ENCODE measurements around the gene CD300LB. TPM values are rescaled to one million over a fixed set of nuclear protein-coding genes. Genes with fewer than 3 reads are reported as not detected.

CD300LB gene
- total RNA-seq, 2 donors from 2014 or later = 0.81 to 0.85 TPM

DNA sequence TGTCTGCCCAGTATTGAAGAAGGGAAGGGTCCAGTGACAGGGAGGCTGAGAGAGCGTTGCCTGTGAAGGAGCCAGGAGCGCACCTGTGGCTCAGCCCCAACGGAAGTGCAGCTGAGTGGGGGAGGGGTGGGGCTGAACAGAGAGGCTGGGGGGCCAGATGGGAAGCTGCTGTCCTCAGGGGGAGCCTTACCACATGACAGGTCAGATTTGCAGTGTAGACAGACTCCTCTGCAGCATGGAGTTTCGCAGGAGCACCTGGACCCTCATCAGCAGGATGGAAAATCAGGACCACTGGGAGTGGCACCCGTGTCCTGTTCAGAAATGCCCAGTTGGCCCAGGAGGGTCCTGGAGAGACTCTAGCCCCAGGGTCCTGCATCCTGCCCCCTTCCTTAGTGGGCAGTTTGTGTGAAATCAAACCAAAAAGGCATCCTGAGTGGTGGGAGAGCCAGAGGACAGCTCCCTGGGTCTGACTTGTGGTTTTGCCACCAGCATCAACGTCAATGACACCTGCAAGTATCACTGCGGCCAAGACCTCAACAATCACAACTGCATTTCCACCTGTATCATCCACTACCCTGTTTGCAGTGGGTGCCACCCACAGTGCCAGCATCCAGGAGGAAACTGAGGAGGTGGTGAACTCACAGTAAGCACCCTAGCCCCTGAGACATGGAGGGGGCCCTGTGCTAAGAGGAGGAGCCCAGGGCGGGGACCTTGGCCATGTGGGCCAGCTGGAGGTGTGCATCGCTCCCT, 57.1 kb downstream of the CD300LB start:
- no peak for DNase-seq (ENCODE audit: low spot score)
- ATAC-seq (ENCODE audit: insufficient number of reproducible peaks, low FRiP score, low read depth) = no peak
- TF ChIP-seq, protein P1, sequence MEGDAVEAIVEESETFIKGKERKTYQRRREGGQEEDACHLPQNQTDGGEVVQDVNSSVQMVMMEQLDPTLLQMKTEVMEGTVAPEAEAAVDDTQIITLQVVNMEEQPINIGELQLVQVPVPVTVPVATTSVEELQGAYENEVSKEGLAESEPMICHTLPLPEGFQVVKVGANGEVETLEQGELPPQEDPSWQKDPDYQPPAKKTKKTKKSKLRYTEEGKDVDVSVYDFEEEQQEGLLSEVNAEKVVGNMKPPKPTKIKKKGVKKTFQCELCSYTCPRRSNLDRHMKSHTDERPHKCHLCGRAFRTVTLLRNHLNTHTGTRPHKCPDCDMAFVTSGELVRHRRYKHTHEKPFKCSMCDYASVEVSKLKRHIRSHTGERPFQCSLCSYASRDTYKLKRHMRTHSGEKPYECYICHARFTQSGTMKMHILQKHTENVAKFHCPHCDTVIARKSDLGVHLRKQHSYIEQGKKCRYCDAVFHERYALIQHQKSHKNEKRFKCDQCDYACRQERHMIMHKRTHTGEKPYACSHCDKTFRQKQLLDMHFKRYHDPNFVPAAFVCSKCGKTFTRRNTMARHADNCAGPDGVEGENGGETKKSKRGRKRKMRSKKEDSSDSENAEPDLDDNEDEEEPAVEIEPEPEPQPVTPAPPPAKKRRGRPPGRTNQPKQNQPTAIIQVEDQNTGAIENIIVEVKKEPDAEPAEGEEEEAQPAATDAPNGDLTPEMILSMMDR (IDR thresholded peaks at IDR 0.05) = no peak
- Histone ChIP-seq H3K4me1 (ENCODE audit: control insufficient read depth in 1 of 2, low read depth in 2 of 2) (no peaks in the 10 kb centered on the region), H3K4me3 (no peak overlapping the region), H3K9me3 (no peaks in the 10 kb centered on the region), H3K27ac (no peak overlapping the region), H3K36me3 (no peaks in the 10 kb centered on the region), H3K27me3 (replicated peaks; ENCODE audit: insufficient read depth) (peaks cover under 1% of the 10 kb centered on the region)

DNA sequence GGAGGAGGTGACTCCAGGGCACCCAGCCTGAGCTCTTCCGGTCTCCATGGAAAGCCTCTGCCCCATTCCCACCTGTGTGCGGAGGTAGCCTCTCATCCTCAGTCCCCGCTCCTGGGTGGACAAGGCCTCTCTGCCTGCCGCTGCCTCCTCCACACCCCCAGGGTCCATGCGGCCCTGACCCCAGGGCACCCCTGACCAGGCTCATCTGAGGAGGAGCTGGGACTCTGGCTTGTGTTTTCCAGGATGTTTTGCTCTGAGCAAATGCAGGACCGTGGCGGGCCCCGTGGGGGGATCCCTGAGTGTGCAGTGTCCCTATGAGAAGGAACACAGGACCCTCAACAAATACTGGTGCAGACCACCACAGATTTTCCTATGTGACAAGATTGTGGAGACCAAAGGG, 58.0 kb downstream of the CD300LB start:
- Histone ChIP-seq H3K4me1 (ENCODE audit: control insufficient read depth in 1 of 2, low read depth in 2 of 2) (no peaks in the 10 kb centered on the region), H3K27me3 (replicated peaks; ENCODE audit: insufficient read depth) (peaks cover 3% of the 10 kb centered on the region), H3K36me3 (no peaks in the 10 kb centered on the region), H3K4me3 (no peak overlapping the region), H3K9me3 (no peaks in the 10 kb centered on the region), H3K27ac (no peak overlapping the region)
- ATAC-seq (ENCODE audit: insufficient number of reproducible peaks, low FRiP score, low read depth) = no peak
- TF ChIP-seq, protein P1 (IDR thresholded peaks at IDR 0.05) = no peak
- DNase-seq (ENCODE audit: low spot score) = no peak

DNA sequence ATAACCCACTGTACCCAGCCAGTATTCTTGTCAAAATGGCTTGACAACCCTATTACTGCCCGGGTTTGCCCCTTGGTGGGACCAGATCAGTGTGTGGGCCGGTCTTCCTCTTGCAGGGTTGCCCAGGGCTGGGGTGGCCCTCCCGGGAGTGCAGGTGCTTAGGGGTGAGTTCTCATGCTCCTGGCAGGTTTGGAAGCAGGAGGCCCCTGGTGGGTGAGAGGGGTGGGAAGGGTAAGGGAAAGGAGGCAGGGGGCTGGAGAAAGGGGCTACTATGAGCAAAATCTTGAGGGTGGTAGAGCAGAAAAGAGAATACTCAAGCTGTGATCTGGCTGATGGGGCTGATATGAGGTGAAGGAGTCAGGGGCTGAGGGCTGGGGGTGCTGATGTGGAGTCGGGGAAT, 58.4 kb downstream of the CD300LB start:
- no peak for ATAC-seq (ENCODE audit: insufficient number of reproducible peaks, low FRiP score, low read depth)

DNA sequence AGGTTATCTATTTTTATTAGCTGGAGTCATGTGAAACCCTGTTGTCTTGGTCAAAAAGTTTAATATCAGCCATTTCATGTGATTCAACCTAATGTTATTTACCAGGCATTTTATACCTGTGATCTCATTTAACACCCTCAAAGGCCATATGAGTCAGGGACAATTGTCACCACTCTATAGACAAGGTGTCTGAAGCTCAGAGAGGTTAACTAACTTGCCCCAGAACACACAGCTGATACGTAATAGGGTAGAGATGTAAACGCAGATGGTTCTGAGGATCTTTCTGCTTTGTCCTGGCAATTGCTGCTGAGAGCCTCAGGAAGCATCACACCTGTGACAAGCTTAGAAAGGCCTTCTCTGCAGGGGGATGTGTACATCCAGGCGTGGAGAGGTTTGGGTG, 59.9 kb downstream of the CD300LB start:
- no peak overlapping the region for H3K27ac ChIP-seq
- no peak for DNase-seq (ENCODE audit: low spot score)
- H3K36me3 ChIP-seq = no peaks in the 10 kb centered on the region
- H3K9me3 ChIP-seq = no peaks in the 10 kb centered on the region
- H3K27me3 ChIP-seq (replicated peaks; ENCODE audit: insufficient read depth) = peaks cover 3% of the 10 kb centered on the region
- TF ChIP-seq, protein P1 (IDR thresholded peaks at IDR 0.05) = no peak
- no peak overlapping the region for H3K4me3 ChIP-seq
- peaks cover 0 to 3% of the 10 kb centered on the region in 2 donors for H3K4me1 ChIP-seq (ENCODE audit: control insufficient read depth in 1 of 2, low read depth in 2 of 2)
- ATAC-seq (ENCODE audit: insufficient number of reproducible peaks, low FRiP score, low read depth) = no peak

More for the DNA sequence above, 58.4 kb downstream of the CD300LB start:
- Histone ChIP-seq H3K27ac (no peak overlapping the region), H3K4me3 (no peak overlapping the region), H3K27me3 (replicated peaks; ENCODE audit: insufficient read depth) (peaks cover 3% of the 10 kb centered on the region), H3K9me3 (no peaks in the 10 kb centered on the region), H3K36me3 (no peaks in the 10 kb centered on the region), H3K4me1 (ENCODE audit: control insufficient read depth in 1 of 2, low read depth in 2 of 2) (no peaks in the 10 kb centered on the region)
- no peak for DNase-seq (ENCODE audit: low spot score)
- TF ChIP-seq, protein P1 (IDR thresholded peaks at IDR 0.05) = no peak

Other genes with a start within 250 kb of the CD300LB start
- gene KIF19, start 205.2 kb downstream of the CD300LB start, total RNA-seq = under 1 TPM; 0.56 to 0.95 TPM
- gene BTBD17, start 169.6 kb downstream of the CD300LB start, total RNA-seq = not detected
- gene GPR142, start 164.0 kb downstream of the CD300LB start, total RNA-seq = not detected
- 10 to 100 TPM; 56.0 to 67.0 TPM for gene GPRC5C, start 99.4 kb downstream of the CD300LB start, total RNA-seq
- 1 to 10 TPM; 7.7 to 8.0 TPM for gene CD300A, start 64.8 kb downstream of the CD300LB start, total RNA-seq
- 1 to 10 TPM; 2.5 to 4.3 TPM for gene CD300C, start 14.6 kb upstream of the CD300LB start, total RNA-seq
- not detected for gene CD300H, start 36.0 kb upstream of the CD300LB start, total RNA-seq
- gene CD300LD, start 60.8 kb upstream of the CD300LB start, total RNA-seq = not detected
- 10 to 100 TPM in 1 of 2 donors, under 1 TPM in 1; 0.14 to 10.4 TPM for gene CD300E, start 92.3 kb upstream of the CD300LB start, total RNA-seq
- 1 to 10 TPM in 1 of 2 donors, not detected in 1; 2.3 TPM for gene CD300LF, start 181.4 kb upstream of the CD300LB start, total RNA-seq
- gene RAB37, start 205.8 kb upstream of the CD300LB start, total RNA-seq = 1 to 10 TPM; 2.2 to 3.2 TPM
- gene NHERF1, start 217.2 kb upstream of the CD300LB start, total RNA-seq = 10 to 100 TPM; 23.2 to 32.8 TPM
- gene NAT9, start 244.9 kb upstream of the CD300LB start, total RNA-seq = 10 to 100 TPM; 37.1 to 39.4 TPM